Stimulated activated CD8-positive, alpha-beta memory T cell treated with anti-CD3 and anti-CD28 coated beads, Interleukin-2, amount 100 ng/mL, for 48 hours (primary cell): ENCODE measurements around the gene TKTL2.
"Not testable (repeated sequence)": the region's sequence is repeated elsewhere in the genome, so short reads cannot be mapped to it uniquely, and the experiment has no call there.

ENCODE experiments used
- DNase-seq, 2 donors: peaks; one replicate each; pipeline ENCODE4 v3.0.0-alpha.2; 2020; ENCODE audit warnings: low read depth in 2 of 2

The TKTL2 gene

GRCh38 chr4:163447023-163447422, 26.5 kb downstream of the TKTL2 start:
- not testable (repeated sequence) for DNase-seq

- no peak for DNase-seq
Observed at GRCh38 chr4:163440040-163440439, 33.5 kb downstream of the TKTL2 start.
